ENCODE data around the gene RIBC1.
"Not testable (repeated sequence)": the region's sequence is repeated elsewhere in the genome, so short reads cannot be mapped to it uniquely, and the experiment has no call there.

The RIBC1 gene

GRCh38 chrX:53422861-53423306, at the start of gene RIBC1:
Gene RIBC1, plus strand, starts transcription at chrX:53422873. Its CDS starts 3,404 bp downstream, at chrX:53426277.
- no peak for DNase-seq

GRCh38 chrX:53373307-53373706, 49.4 kb upstream of the RIBC1 start:
- DNase-seq = no peak

GRCh38 chrX:53374222-53374820, 48.4 kb upstream of the RIBC1 start:
- no peak for DNase-seq

GRCh38 chrX:53374923-53375322, 47.8 kb upstream of the RIBC1 start:
- DNase-seq = no peak

- no peak for DNase-seq
Measured at GRCh38 chrX:53376888-53377287, 45.8 kb upstream of the RIBC1 start.

- no peak for DNase-seq
Measured at GRCh38 chrX:53377464-53377863, 45.2 kb upstream of the RIBC1 start.

- DNase-seq = no peak
Measured at GRCh38 chrX:53379008-53379710, 43.5 kb upstream of the RIBC1 start.

- no peak for DNase-seq
Measured at GRCh38 chrX:53379747-53380146, 42.9 kb upstream of the RIBC1 start.

GRCh38 chrX:53383376-53384076, 39.1 kb upstream of the RIBC1 start:
- DNase-seq = no peak

- no peak for DNase-seq
Measured at GRCh38 chrX:53395605-53396298, 26.9 kb upstream of the RIBC1 start.

- DNase-seq = no peak
Measured at GRCh38 chrX:53398216-53398615, 24.5 kb upstream of the RIBC1 start.

GRCh38 chrX:53403535-53403934, 19.1 kb upstream of the RIBC1 start:
- no peak for DNase-seq

- DNase-seq = no peak
Measured at GRCh38 chrX:53412446-53412845, 10.2 kb upstream of the RIBC1 start.

- not testable (repeated sequence) for DNase-seq
Measured at GRCh38 chrX:53420351-53420750, 2.3 kb upstream of the RIBC1 start.

GRCh38 chrX:53421125-53421524, 1.5 kb upstream of the RIBC1 start:
- no peak for DNase-seq

GRCh38 chrX:53421772-53422085, 944 bp upstream of the RIBC1 start:
- peak; percentile 45 for DNase-seq

- peak; percentile 98 for DNase-seq
Measured at GRCh38 chrX:53422086-53422860, 400 bp upstream of the RIBC1 start, which contains the start of gene SMC1A. Gene SMC1A, minus strand, starts transcription at chrX:53422654. Its CDS starts 54 bp downstream, at chrX:53422600.

GRCh38 chrX:53429755-53430154, 7.1 kb downstream of the RIBC1 start:
- DNase-seq = no peak

GRCh38 chrX:53430231-53430630, 7.6 kb downstream of the RIBC1 start:
- no peak for DNase-seq

- peak; percentile 87 for DNase-seq
Measured at GRCh38 chrX:53433651-53434639, 11.3 kb downstream of the RIBC1 start, which contains the start of gene HSD17B10. Gene HSD17B10, minus strand, starts transcription at chrX:53434370. Its CDS starts 25 bp downstream, at chrX:53434345.

- peak; percentile 39 for DNase-seq
Measured at GRCh38 chrX:53435997-53436396, 13.3 kb downstream of the RIBC1 start.

Data from NCI-H2107 (cell line).